Mucosa of descending colon (tissue), 3 donors: ENCODE data around the gene MSH2. TPM values are rescaled to one million over a fixed set of nuclear protein-coding genes. Genes with fewer than 3 reads are reported as not detected.
"Not testable (repeated sequence)": the region's sequence is repeated elsewhere in the genome, so short reads cannot be mapped to it uniquely, and the experiment has no call there.

Source experiments
- ATAC-seq: fragments of 200-7000 bp; cut with Tn5 transposase; one replicate; pipeline ENCODE4 v1.9.1; 2020; ENCODE audit warnings: mild to moderate bottlenecking, moderate library complexity
- DNase-seq, 3 donors: peaks; one replicate each; pipeline ENCODE4 v3.0.0-alpha.2; 2020
- H3K36me3 ChIP-seq: fragments of 200-600 bp; one replicate; pipeline ENCODE4 v1.8.0; 2021; ENCODE audit warnings: low read depth, mild to moderate bottlenecking
- H3K4me1 ChIP-seq: fragments of 200-600 bp; one replicate; pipeline ENCODE4 v1.8.0; 2021; ENCODE audit warnings: low read depth, mild to moderate bottlenecking
- H3K4me3 ChIP-seq: fragments of 200-600 bp; one replicate; pipeline ENCODE4 v1.8.0; 2021; ENCODE audit warnings: mild to moderate bottlenecking
- H3K9me3 ChIP-seq: fragments of 200-600 bp; one replicate; pipeline ENCODE4 v1.8.0; 2021; ENCODE audit warnings: mild to moderate bottlenecking
- CTCF ChIP-seq: fragments of 200-600 bp; IDR thresholded peaks from one replicate; pipeline ENCODE4 v1.8.0; 2022; ENCODE audit warnings: antibody characterized with exemption, mild to moderate bottlenecking
- intact Hi-C, 2 donors: fragments of 100-400 bp; cut with DNase I in 1 of 2; cut with micrococcal nuclease in 1 of 2; formaldehyde crosslinking; loops; one replicate each; pipeline versions ENCODE4 v1.11.0 to v1.11.1; 2022; cut with DNase I, micrococcal nuclease
- total RNA-seq, 3 donors: library from RNA; stranded (reverse); fragmentation: NEBNext Ultra II Directional in 2 of 3; extraction: Animal tissue kit (Norgen Biotek cat#: 25700) in 2 of 3; gene quantifications; one replicate each; pipeline versions ENCODE4 v1.2.1 to v1.2.4, GENCODE V29; 2021 to 2023
- donor health status: DM: no; HTN: no; CAD: no; lungs with moderate emphysema.
- donor health status: DM: no; HTN: no; CAD: no.
- donor health status: DM: no; HTN: yes; CAD: no.

The MSH2 gene
- total RNA-seq, 3 donors from 2014 or later: 10.7 to 17.4 (median 12.8) TPM

GRCh38 chr2:47452761-47453160 lies 49.8 kb downstream of the MSH2 start:
- Histone ChIP-seq H3K4me3 (no peak overlapping the region), H3K4me1 (no peaks in the 10 kb centered on the region), H3K36me3 (no peaks in the 10 kb centered on the region), H3K9me3 (no peaks in the 10 kb centered on the region)
- intact Hi-C loops: no loop called here
- DNase-seq (no peak), ATAC-seq (no peak)
- no peak for TF ChIP-seq CTCF

GRCh38 chr2:47454818-47455217 lies 51.9 kb downstream of the MSH2 start:
- H3K4me3 ChIP-seq, H3K4me1 ChIP-seq, H3K36me3 ChIP-seq, ATAC-seq, H3K9me3 ChIP-seq, intact Hi-C loops, DNase-seq: not testable (repeated sequence)

- no peak for DNase-seq
- no peak overlapping the region for H3K4me3 ChIP-seq
- intact Hi-C loops: no loop called here
- no peaks in the 10 kb centered on the region for H3K9me3 ChIP-seq
- no peaks in the 10 kb centered on the region for H3K36me3 ChIP-seq
- no peaks in the 10 kb centered on the region for H3K4me1 ChIP-seq
- ATAC-seq: no peak
- TF ChIP-seq CTCF: no peak
Observed at GRCh38 chr2:47455411-47455810, 52.5 kb downstream of the MSH2 start.

- no peak overlapping the region for H3K4me3 ChIP-seq
- no peak for DNase-seq
- no peaks in the 10 kb centered on the region for H3K36me3 ChIP-seq
- ATAC-seq: no peak
- TF ChIP-seq CTCF: no peak
- H3K9me3 ChIP-seq: no peaks in the 10 kb centered on the region
- intact Hi-C loops: no loop called here
- no peaks in the 10 kb centered on the region for H3K4me1 ChIP-seq
Observed at GRCh38 chr2:47456851-47457250, 53.9 kb downstream of the MSH2 start.

GRCh38 chr2:47457268-47457667 lies 54.3 kb downstream of the MSH2 start:
- no peak for TF ChIP-seq CTCF
- ATAC-seq: no peak
- Histone ChIP-seq H3K4me3 (no peak overlapping the region), H3K36me3 (no peaks in the 10 kb centered on the region), H3K9me3 (no peaks in the 10 kb centered on the region), H3K4me1 (no peaks in the 10 kb centered on the region)
- intact Hi-C loops: no loop called here
- no peak for DNase-seq

- intact Hi-C loops: no loop called here
- H3K4me3 ChIP-seq: no peak overlapping the region
- no peak for TF ChIP-seq CTCF
- no peak for DNase-seq
- no peaks in the 10 kb centered on the region for H3K4me1 ChIP-seq
- no peaks in the 10 kb centered on the region for H3K9me3 ChIP-seq
- no peak for ATAC-seq
- H3K36me3 ChIP-seq: no peaks in the 10 kb centered on the region
Observed at GRCh38 chr2:47459021-47459420, 56.1 kb downstream of the MSH2 start.
